GM18499 (cell line): ENCODE results near the gene SLC38A2.
A peak's percentile ranks its signal among the peaks of the same experiment; 100 is the strongest.

Experiments used
- ATAC-seq: cut with Tn5 transposase; IDR thresholded peaks from one replicate; pipeline ENCODE4 v1.9.1; 2021; ENCODE audit warnings: moderate number of reproducible peaks; ENCODE audit not compliant: insufficient read depth, unreplicated experiment

The SLC38A2 gene

DNA sequence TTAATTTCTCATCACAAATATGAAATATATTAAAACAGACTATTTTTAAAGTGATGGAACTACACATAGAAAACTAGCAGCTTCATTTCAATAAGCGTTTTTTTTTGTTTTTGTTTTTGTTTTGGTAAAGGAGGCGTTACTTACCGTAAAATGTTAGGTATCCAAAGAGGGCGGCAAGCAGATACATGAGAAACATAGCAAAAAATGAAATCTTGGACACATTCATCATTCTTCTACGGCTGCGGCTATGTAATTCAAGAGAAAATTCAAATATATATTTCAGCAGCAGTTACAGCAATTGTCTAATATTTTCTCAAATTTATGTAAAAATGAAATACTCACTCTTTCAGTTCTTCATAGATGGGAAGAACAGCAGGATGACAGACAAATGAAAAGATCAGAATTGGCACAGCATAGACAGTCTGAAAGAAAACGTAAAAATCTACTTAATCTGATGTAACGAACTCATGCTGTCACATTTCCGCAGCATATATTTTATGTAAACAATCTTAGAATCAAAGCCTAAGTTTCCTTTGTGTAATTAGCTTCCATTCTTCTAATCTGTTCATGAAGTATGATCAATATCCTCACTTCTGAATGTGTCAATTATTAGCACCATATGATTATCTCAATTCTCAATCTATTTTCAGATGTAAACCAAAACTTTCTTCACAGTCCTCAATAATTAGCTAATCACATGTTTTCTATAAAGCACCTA lies 8.8 kb downstream of the SLC38A2 start:
- no peak for ATAC-seq

DNA sequence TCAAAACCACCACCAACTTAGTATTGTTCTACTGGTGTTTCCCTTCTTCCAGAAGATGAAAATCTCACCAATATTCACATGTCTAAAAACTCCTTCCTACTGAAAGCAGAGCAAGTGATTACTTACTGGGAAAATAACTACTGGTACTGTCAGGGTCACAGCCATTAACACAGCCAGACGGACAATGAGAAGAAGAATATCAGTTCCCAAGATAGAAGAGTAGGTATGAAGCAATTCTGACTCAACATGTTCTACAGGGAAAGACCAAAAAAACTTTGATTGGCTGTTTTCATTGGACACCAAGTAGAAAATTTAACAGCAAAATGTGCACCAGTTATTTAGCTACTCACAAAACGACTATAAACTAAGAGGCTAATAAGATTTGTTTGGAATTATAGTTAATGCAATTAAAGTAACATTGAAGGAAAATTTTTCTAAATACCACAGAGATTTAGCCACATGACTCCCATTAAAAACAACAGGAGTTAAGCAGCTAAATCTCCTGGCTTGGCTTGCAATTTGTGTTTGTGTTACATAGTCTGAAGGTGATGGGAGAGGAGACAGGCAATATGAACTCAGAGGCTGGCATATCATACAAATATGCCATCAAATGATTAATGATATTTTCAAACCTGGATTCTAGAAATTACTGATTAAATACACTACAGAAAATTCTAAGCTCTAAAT lies 9.5 kb downstream of the SLC38A2 start:
- no peak for ATAC-seq

GRCh38 chr12:46361667-46362034 lies 10.9 kb downstream of the SLC38A2 start:
- ATAC-seq = no peak

GRCh38 chr12:46360908-46361666 lies 11.5 kb downstream of the SLC38A2 start:
- peak; percentile 58 for ATAC-seq

DNA sequence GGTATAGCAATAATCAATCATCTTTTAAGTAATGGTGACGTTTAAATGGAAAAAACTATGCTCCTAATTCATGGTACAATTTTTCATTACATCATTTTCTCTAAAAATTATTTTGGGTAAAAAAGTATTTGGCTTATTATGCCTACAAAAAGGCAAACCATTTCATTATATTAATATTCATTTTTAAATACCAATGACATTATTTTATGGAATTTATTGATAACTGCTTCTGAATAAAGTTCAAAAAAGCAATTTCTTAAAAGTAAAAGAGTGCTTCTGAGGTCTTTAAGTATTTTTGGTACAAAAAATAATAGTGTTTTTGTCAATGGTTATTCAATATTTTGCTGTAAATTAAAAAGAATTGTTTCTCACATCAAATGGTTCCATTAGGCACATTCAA lies 12.2 kb downstream of the SLC38A2 start:
- ATAC-seq = no peak

DNA sequence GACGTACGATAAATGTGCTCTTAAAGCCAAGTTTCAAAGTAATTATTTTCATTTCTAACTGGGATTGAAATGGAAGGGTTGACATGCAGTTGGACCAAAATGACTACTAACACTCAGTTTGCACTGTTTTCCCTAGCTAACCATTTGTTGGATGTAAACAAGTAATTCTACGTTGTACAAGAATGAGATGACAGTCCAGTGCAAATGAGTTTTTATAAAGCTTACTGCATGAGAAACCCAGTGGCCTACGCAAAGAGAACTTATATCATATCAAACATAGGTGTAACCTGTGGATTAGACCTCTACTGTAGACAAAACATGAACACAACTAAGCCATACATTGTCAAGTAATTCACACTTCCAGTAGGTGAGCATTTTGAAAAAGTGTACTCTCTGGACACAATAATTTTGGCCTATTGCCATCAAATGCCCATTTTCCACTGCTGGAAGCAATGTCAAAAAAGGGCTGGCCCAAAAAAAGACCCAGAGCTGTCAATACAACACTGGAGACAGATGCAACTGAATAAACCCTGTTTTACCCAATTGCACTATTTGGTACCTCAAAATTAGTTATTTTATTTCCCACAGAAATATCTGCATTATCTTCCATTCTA lies 12.8 kb downstream of the SLC38A2 start:
- no peak for ATAC-seq

DNA sequence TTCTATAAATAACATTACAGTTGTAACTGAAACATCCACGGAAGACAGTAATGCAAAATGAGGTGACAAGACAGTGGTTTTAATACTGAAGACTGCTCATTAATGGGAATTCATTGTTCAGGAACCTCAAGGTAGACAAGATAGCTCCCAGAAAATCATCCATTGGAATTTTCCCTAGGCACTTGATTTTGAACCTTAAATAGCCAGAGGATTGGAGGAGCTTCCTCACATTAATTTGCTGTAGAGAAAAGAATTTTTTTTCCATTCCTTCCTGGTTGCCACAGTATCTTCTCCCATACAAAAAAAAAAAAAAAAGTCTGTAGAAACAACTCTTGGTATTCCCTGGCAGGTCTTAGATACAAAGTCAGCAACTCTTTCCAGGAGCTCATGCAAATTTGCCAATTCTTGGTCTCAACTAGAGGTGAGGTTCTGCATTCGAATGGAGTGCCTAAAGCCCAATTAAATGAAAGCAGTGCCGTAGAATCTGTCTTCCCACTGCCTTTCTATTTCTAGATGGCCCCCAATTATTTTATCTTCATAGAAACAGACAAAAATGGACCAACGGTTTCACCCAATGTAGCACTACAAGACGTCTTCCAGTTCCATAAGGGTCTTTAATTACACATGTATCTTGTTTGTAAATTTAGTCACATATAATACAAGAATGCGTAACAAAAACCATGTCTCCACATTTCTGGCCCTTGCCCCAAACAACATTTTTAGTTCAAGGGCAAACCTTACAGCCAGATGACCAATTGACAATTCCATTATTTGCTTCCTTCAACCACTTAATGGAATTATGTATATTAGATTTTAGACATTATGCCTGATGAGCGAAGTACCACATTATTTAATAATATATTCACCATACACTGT lies 13.5 kb downstream of the SLC38A2 start:
- ATAC-seq = no peak

DNA sequence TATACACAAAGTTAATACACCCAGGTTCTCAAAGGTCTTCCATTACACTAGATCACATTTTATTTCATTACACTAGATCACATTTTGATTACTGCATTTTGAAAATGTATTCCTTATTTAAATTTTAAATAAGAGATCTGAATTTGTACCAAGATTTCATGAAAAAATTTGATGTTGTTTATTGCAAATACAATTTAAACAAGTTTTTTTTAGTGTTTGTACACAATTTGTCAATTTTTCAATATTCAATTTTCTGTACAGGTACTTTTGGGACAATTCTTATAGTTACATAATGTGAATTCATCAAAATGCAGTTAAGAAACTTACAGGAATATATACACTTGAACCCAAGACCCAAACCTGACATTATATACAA lies 14.3 kb downstream of the SLC38A2 start:
- no peak for ATAC-seq

- ATAC-seq = no peak
Observed at GRCh38 chr12:46357438-46358324, 14.9 kb downstream of the SLC38A2 start.

DNA sequence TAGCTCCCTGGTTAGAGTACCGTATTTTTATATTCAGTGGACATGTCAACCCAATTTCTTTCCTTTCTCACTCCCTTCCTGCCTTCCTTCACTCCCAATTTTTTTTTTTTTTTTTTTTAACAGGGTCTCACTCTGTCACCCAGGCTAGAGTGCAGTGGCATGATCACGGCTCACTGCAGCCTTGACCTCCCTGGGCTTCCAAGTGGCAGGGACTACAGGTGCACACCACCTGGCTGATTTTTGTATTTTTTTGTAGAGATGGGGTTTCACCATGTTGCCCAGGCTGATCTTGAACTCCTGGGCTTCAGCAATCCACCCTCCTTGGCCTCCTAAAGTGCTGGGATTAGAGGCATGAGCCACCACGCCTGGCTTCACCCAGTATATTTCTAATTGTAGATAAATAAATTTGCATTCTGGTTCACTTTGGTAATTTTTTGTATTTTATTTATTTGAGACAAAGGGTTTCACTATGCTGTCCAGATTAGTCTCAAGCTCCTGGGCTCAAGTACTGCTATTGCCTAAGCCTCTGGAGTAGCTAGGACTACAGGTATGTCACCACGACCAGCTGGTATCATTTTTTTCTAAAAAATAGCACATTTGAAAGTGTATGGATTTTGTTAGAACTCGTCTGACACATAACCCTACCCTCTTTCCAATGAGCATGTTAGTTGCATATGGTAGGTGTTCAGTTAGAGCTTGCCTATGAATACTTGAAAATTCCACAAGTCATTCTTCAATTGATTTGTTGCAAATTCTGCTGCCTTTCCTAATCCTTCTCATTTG lies 15.7 kb downstream of the SLC38A2 start:
- ATAC-seq = no peak

DNA sequence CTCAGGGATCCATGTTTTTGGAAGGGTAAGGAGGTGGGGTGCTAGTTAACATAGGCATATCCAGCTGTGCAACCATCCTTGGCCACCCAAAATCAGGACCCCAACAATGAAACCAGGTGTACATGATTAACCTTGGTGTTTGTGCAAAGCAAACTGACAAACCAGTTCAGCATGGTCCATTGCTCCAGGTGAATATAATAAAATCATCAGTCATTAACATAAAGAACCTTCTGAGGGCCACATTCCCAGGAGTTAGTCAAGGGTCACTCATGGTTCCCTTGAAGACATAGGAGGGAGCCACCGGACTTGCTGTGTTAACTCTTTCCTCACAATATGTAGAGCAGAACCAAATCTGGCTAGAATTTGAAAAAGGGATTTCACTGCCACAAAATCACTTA lies 17.8 kb downstream of the SLC38A2 start:
- no peak for ATAC-seq

GRCh38 chr12:46354111-46354801 lies 18.3 kb downstream of the SLC38A2 start:
- ATAC-seq = no peak

GRCh38 chr12:46351886-46352650 lies 20.5 kb downstream of the SLC38A2 start:
- no peak for ATAC-seq

DNA sequence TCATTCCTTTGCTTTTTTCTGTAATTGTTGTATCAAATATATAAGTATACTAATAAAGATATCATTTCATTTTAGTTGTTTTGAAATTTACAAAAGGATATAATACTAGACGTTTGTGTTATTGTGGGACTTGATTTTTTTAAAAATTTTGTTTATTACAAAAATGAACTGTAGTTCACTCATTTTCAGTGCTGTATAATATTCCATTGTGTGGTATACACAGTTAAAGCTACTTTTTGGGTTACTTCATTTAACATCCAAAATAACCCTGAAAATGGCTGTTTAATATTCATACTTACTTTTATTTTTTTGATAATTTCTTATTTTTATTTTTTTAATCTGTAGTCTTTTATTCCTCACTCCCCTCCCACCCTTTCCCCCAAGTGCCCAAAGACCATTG lies 21.4 kb downstream of the SLC38A2 start:
- no peak for ATAC-seq

- ATAC-seq = no peak
Observed at GRCh38 chr12:46349253-46349652, 23.3 kb downstream of the SLC38A2 start.

GRCh38 chr12:46343118-46343852 lies 29.3 kb downstream of the SLC38A2 start:
- no peak for ATAC-seq
